Measurements from ENCODE around the gene ZC3H12D.
"Not testable (repeated sequence)": the region's sequence is repeated elsewhere in the genome, so short reads cannot be mapped to it uniquely, and the experiment has no call there.

The ZC3H12D gene

DNA sequence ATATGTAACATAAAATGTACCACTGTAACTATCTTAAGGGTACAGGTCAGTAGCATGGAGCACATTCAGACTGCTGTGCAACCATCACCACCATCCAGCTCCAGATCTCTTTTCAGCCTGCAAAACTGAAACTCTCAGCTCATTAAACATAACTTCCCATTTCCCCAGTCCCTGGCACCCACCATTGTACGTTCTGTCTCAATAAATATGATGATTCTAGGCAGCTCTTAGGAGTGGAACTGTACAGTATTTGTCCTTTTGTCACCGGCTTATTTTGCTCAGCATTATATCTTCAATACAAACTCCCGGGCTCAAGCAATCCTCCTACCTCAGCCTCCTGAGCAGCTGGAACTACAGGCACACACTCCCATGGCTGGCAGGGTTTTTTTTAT is 1.5 kb downstream of the ZC3H12D start:
- ATAC-seq, result no peak

DNA sequence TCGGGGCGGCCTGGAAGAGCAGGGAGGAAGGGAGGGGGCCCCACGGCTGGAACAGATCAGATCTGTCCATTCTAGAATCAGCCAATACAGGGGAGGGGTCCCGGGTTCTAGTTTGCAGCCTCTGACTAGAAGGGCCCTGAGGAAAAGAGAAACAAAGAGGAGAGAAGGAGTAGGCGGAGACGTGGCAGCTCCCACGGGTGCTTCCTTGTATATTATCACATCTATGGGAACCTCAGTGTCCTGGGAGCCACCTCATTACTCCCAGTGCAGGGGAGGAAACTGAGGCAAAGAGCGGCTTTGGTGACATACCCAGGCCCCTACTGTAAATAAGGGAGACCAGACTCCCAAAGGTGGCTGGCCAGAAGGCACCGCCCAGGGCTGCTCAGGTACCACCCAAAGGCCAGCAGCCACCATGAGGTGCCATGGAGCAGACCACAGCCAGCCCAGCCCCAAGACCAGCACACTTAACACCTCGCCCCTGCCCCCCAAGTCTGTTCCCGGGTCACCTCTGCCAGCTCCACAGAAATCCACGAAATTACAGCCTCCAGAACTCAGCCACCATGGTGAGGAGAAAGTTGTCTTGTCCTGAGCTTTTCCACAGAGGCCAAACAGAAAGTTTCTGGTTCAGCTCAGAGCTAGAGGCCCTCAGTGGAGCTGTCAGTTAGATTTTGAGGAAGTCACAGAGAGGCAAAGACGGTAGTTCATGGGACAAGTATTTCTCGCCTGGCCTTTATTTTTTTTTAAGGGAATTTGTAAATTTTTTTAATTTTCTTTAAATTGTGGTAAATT is 2.1 kb downstream of the ZC3H12D start:
- no peak for ATAC-seq

DNA sequence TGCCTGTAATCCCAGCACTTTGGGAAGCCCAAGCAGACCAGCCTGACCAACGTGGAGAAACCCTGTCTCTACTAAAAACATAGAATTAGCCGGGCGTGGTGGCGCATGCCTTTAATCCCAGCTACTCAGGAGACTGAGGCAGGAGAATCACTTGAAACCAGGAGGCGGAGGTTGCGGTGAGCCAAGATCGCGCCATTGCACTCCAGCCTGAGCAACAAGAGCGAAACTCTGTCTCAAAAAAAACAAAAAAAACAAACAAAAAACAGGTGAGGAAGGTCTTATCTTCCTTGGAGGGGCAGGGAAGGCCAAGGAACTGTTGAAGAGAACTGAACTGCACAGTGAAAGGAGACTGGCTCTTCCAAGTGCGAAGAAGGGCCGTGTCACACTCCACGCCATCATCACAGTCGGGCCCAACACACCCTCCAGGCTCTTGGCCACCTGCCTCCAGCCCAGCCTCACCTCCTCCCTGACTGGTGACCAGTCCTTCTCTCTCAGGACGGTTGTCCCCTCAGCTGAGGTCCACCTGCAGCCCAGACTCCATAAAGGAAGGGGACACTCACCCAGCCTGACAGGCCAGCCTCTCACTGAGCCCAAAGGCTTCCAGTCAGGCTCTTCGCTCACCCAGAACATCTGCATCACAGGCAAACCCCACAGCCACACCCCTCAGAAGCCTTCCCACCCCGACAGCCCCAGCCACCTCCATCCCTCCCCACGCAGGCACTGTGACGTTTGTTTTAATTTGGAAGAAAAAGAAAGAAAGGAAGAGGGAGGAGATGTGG is 4.1 kb downstream of the ZC3H12D start:
- peak; percentile 21 to 27 for ATAC-seq

DNA sequence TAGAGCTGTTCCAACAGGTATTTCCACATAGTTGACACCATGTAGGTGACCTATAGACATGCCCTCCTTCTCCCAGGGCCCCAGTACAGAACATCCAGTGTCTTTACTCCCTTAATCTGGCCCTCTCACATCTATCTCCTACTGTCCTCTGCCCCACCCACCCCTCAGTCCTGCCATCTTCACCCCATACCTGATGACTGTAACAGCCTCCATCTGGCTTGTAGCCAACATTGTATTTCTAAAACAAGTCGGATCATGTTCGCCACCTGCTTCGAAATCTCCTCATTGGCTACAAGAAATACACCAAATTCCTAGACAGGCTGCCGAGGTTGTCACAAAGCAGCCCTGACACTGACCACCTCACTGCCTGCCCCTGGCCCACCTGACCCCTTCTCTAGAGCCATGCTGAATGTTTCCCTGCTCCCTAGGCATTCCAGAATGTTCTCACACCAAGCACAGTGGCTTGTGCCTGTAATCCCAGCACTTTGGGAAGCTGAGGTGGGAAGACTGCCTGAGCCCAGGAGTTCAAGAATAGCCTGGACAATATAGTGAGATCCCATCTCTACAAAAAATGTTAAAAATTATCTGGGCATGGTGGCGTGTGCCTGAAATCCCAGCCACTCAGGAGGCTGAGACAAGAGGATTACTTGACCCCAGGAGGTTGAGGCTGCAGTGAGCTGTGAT is 6.0 kb downstream of the ZC3H12D start:
- no peak for ATAC-seq

DNA sequence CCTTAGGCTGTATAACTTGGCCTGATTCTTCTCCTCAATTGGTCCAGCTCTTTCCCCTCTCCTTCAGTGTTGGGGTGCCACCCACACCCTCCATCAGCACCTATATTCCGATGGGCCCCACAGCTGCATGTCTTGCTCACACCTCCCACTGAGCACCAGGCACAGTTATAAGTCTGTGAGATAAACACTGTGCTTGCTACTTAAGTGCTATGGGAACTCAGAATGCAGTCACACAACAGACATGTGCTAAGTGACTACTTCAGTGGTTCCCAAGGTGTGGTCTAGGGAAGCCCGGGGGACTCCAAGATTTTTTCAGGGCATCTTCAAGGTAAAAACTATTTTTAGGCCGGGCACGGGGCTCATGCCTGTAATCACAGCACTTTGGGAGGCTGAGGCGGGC is 7.3 kb downstream of the ZC3H12D start:
- ATAC-seq, result peak; percentile 18 to 37

DNA sequence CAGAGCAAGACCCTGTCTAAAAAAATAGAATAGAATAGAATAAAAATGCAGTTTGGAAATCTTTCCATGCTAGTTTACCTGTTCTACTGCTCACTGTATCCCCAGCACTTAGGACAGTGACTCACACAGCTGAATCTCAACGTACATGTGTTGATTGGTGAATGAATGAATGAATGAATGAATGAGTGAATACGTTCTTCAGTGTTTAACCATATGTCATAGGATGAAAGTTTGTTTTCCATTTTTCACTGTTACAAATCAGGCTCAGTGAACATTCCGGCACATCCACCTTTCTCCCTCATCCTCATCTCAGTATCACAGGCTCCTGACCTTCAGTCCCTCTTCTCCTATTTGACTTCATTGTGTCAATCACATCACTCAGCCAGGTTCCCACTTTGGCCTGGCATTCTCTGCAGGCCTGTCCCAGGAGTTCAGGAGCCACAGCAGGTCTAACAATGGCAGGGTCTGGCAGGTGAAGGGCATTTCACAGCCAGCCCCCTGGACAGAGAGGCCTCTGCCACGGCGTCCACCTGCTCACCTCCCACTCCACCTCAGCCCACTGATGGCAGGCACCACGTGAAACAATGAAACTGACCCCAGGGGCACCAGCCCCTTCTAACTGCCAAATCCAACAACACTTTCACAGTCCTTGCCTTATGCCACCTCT is 7.9 kb downstream of the ZC3H12D start:
- ATAC-seq, result no peak

DNA sequence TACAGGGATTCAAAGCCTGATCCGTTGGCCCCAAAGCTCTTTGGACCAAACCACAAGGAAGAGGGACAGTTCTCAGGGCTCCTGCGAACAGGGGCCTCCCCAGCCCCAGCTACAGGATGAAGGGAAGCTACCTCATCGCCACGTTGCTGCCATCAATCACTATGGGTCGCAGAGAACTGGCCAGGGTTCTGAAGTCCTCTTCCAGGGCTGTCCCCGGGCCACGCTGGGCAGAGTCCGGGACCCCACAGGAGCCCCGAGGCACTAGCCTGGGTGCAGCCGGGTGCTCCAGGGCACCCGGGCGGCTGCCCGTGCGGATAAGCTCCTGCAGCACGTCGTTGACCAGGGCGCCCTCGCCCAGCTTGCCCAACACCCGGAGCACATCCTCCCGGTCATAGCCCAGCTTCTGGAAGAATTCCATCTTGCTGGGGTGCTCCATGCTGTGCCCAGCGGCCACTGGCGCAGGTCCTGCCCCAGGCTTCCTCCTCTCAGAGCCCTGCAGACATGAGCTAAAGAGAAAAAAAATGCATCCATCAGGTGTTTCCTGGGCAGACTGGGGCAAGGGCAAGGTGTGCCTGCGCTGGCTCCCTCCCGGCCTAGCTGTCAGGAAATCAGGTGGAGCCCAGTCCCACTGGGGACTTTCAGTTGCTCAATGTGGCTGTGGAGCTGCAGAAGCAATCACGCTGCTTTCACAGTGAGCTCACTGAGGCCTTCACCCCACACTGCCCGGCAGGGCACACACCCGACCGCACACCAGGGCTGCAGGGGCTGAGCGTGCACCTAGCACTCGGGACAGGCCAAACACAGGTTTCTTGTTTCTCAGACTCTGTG is 10.5 kb downstream of the ZC3H12D start:
- no peak for ATAC-seq

DNA sequence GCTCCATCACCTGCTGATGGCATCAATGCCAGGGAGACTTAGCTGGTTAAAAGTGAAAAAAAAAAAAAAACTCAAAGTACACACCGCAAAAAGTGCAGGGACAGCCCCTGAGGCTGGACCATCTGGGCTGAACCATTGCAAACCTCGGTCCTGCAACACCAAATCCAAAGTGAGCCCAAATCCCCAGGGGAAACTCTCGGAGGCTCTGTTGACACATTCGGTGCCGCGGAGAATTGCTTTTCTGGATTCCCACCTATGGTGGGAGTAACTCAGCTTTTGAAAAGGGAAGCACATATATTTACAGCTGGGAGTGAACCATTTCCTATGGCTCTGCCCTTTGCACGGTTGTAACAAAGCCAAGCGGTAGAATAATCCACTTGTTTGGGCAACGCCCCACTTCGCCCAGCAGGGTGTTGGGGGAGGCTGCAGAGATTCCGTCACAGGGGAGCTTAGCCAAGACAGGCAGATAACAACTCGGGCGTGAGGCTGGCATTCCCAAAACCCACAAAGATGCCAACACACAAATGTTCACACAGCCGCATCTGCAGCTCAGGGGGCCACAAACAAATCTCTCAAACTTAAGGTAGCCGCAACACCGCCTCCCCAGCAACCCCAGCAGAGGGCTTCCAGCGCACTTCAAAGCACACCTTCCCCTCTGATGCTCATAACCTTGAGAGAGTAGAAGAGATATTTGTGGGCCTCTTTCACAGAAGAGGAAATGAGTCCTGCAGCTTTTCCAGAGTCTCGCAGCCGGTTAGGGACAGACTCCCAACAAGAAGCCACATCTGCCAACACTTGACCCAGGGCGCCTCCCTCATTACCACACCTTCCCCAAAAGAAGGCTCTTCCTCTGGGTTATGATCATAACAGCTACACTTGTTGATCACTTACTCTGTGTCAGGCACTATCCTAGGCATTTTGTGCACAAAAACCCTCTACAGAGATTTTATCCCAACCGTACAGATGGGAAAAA is 11.4 kb downstream of the ZC3H12D start:
- no peak for ATAC-seq

DNA sequence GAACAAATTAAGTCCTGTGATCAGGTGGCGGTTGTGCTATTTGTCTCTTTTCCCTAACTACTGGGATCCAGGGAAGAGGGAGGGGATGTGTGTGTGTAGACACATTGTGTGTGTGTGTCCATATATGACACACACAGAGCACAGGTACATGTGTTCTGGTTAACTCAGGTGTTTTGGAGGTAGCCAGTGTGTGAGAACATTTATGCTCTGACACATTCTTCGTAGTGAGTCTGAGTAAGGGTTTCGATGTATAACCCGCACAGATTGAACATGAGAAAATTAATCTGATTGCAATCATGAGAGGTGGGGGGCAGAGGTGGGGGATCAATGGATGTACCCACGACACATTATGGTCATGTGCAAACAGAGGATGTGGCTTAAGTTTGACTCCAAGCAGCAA is 12.6 kb downstream of the ZC3H12D start:
- ATAC-seq, result peak; percentile 78 to 82

DNA sequence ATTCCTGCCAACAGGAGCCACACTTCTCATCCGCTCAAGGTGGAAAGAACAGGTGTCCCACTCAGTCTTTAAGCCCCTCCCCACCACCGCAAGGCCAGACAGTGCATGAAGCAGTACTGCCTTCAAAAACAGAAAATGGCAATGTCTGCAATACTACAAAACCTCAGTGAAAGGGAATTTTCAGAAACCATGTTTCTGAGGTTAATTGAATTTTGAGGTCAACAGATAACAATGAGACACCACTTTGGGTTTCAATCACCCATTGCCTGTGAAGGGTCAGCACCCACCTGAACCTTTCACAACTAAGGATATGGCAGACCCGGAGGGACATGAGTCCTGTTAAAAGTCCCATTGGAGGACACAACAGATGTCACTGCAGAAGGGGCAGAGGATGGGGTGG is 13.0 kb downstream of the ZC3H12D start:
- peak; percentile 54 to 60 for ATAC-seq

DNA sequence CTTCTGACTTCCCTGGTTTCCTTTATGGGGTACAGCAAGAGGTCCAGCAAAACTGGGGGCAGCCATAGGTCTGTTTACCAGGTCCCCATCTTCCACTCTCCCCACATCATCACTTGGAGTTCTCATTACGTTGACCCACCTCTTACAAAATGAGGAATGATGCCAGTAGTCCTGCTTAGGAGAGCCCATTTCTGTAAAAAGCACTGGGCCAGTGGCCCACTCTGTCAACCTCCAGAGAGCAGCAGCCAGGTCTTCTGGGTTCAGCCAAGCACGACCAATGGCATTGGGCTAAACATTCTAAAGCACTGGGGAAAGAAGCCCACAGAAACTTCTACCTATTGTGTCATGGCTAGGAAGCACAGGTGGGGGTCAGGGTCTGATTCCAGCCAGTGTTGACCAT is 13.9 kb downstream of the ZC3H12D start:
- ATAC-seq, result no peak

DNA sequence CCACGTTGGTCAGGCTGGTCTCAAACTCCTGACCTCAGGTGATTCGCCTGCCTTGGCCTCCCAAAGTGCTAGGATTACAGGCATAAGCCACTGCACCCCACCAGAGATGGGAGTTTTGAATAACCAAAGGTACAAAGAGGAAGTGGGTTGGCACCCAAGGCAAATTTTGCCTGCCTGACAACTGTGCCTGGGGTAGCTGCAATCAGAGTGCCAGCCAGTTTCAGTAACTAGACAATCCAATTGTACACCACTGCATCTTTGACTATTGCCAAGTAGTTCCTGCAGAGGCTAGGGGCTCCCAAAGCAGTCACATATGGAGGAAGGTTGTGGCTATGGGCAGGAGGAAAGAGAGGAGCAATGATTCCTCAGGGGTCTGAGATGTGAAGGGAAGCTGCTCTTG is 16.6 kb downstream of the ZC3H12D start:
- ATAC-seq, result no peak

DNA sequence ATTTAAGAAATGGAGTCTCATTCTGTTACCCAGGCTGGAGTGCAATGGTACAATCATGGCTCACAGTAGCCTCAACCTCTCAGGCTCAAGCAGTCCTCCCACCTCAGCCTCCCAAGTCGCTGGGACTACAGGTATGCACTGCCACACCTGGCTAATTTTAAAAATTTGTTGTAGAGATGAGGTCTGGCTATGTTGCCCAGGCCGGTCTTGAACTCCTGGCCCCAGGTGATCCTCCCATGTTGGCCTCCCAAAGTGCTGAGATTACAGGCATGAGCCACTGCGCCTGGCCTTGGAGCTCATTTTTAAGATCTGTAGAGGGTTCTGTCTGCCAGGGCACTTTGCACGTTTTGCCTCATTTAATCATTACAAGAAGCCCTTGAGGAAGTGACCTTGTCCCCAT is 17.5 kb downstream of the ZC3H12D start:
- ATAC-seq, result no peak

DNA sequence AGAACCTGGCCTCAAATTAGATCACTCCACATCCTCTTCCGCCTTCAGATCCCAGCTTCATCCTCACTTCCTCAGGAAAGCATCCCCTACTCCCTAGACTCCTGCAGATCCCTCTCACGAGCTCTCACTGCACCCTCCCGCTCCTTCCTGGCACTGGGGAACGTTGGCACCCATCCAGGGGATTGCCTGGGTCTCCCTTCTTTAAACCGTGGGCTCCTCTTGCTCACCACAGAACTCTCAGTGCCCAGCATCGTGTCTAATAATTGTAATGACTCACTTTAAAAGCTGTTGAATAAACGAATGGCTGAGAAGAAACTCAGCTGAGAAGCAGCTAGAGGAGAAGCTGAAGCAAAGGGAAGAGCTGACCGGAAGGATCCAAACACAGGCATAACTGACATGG is 20.4 kb downstream of the ZC3H12D start:
- ATAC-seq, result peak; percentile 37 to 46

DNA sequence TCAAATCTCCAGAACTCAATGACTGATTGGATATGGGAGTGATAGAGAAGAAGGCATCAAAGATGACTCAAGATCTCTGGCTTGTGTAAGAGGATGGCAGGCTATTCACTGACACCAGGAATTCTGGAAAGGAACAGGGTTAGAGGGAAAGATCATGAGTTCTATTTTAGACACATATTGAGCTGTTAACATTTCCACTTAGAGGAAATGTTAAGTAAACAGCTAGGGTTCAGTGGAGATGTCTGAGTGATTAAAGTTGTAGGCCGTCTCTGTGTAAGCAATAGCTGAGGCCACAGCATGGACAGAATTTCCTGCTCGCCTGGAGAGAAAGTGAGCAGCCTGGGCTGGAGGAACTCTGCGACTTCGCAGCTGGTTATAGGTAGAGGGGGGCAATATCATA is 21.0 kb downstream of the ZC3H12D start:
- ATAC-seq, result no peak

DNA sequence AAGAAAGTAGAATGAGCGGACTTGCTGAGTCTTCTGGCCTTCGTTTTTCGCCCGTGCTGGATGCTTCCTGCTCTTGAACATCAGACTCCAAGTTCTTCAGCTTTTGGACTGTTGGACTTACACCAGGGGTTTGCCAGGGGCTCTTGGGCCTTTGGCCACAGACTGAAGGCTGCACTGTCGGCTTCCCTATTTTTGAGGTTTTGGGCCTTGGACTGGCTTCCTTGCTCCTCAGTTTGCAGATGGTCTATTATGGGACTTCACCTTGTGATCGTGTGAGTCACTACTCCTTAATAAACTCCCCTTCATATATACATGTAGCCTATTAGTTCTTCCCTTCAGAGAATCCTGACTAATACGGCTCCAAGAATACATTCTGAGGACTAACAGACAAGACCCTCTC is 22.1 kb downstream of the ZC3H12D start:
- ATAC-seq, result not testable (repeated sequence)

DNA sequence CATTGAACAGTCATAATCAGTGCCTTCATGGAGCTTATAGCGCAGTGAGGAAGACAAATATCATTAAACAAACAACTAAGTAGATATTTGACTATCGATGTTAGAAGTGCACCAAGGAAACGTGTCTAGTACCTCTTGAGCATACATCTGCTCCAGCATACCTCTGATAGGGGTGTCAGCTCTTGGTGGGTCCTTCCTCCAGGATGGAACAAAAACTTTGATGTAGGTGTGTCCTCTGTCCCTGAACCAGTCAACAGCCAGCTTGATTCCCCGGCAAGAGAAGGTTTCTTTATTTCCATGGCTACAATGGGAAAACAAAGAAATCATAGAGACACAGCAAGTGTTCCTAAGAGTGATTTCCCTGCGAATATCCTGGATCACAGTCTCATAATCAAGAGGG is 23.1 kb downstream of the ZC3H12D start:
- ATAC-seq, result no peak

DNA sequence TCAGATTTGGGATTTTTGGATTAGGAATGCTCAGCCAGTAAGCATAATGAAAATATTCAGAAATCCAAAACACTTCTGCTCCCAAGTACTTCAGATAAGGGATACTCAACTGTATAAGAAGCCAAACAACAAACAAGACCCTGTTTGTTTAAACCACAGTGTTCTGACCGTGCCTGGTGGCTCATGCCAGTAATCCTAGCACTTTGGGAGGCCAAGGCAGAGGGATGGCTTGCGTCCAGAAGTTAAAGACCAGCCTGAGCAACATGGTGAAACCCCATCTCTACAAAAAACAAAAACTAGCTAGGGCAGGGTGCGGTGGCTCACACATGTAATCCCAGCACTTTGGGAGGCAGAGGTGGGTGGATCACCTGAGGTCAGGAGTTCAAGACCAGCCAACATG is 24.6 kb downstream of the ZC3H12D start:
- ATAC-seq, result not testable (repeated sequence)

DNA sequence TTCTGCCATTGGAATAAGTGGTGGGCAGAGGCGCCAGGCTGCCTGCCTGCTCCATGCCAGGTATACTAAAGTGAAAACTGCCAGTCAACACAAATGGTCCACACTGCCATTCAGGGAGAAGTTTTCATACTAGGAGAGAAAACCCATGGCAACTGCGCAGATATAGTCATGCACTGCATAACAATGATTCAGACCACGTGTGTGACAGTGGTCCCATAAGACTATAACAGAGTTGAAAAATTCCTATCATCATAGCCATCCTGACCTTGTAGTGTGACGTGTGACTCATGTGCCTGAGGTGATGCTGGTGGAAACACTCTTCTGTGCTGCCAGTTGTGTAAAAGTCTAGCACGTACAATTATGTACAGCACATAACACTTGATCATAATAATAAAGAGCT is 25.1 kb downstream of the ZC3H12D start:
- ATAC-seq, result peak; percentile 52 to 61

DNA sequence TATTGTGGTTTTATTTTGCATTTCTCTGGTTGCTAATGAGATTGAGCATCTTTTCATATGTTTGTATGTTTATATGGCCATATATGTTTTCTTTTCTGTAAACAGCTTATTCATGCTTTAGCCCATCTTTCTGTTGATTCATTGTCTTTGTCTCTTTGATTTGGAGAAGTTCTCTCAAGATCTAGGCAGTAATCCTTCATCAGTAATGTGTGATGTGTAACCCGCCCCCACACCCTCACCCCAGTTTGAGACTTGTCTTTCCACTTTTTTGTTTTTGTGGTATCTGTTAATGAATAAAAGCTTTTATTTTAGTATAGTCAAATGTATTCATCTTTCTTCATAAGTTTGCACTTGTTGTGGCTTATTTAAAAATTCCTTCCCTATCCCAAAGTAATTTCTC is 26.0 kb downstream of the ZC3H12D start:
- peak in 1 of 2 donors; percentile 36 for ATAC-seq

DNA sequence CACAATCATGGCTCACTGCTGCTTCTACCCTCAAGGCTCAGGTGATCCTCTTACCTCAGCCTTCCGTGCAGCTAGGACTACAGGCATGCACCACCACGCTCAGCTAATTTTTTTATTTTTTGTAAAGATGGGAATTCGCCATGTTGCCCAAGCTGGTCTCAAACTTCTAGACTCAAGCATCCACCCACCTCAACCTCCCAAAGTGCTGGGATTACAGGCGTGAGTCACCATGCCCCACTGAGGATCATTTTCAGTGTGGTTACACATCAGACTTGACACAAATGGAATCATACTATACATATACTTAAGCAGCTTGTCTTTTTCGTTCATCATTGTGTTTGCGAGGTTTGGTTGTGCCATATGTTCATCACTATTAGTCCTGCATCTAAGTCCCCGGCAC is 26.6 kb downstream of the ZC3H12D start:
- peak; percentile 12 to 42 for ATAC-seq

Measured in activated CD4-positive, CD25-positive, alpha-beta regulatory T cell treated with anti-CD3 and anti-CD28 coated beads, Interleukin-2, amount 50 U/mL, for 24 hours (primary cell).